Lung (tissue), 12 donors: ENCODE results near the gene OR1N2. TPM values are rescaled to one million over a fixed set of nuclear protein-coding genes. Genes with fewer than 3 reads are reported as not detected.
"Not testable (repeated sequence)": the region's sequence is repeated elsewhere in the genome, so short reads cannot be mapped to it uniquely, and the experiment has no call there.

Experiments
- ATAC-seq: fragments of 200-7000 bp; cut with Tn5 transposase; one replicate; pipeline ENCODE4 v1.9.1; 2020; ENCODE audit warnings: moderate number of reproducible peaks; ENCODE audit not compliant: insufficient read depth, low FRiP score
- DNase-seq, 3 donors: peaks; one replicate each; pipeline ENCODE4 v3.0.0-alpha.2; 2013 to 2017
- H3K27ac ChIP-seq, 2 donors: one replicate each; pipeline ENCODE4 v1.5.1; 2013; ENCODE audit warnings: mild to moderate bottlenecking in 2 of 2, moderate library complexity in 2 of 2, control low read depth in 1 of 2, inconsistent platforms in 1 of 2, low read depth in 1 of 2, low read length in 1 of 2
- H3K27me3 ChIP-seq, 3 donors: one replicate each; pipeline ENCODE4 v1.5.1; 2013; ENCODE audit warnings: low read length in 2 of 3; ENCODE audit not compliant: control insufficient read depth in 3 of 3, insufficient read depth in 3 of 3
- H3K36me3 ChIP-seq, 4 donors: one replicate each; pipeline ENCODE4 v1.5.1; 2013; ENCODE audit warnings: low read length in 4 of 4, mild to moderate bottlenecking in 1 of 4, moderate library complexity in 1 of 4; ENCODE audit not compliant: control insufficient read depth in 4 of 4, insufficient read depth in 4 of 4
- H3K4me1 ChIP-seq, 5 donors: one replicate each; pipeline ENCODE4 v1.5.1; 2013; ENCODE audit warnings: low read length in 5 of 5, mild to moderate bottlenecking in 2 of 5, moderate library complexity in 1 of 5; ENCODE audit not compliant: control insufficient read depth in 5 of 5, insufficient read depth in 5 of 5
- H3K4me3 ChIP-seq: one replicate; pipeline ENCODE4 v1.5.1; 2013; ENCODE audit warnings: mild to moderate bottlenecking, control low read depth, moderate library complexity
- H3K9ac ChIP-seq, 2 donors: one replicate each; pipeline ENCODE4 v1.5.1; 2013; ENCODE audit warnings: low read length in 2 of 2, control low read depth in 1 of 2; ENCODE audit not compliant: insufficient read depth in 1 of 2
- H3K9me3 ChIP-seq, 4 donors: one replicate each; pipeline ENCODE4 v1.5.1; 2013; ENCODE audit warnings: low read length in 3 of 4, mild to moderate bottlenecking in 1 of 4, moderate library complexity in 1 of 4; ENCODE audit not compliant: control insufficient read depth in 4 of 4, insufficient read depth in 3 of 4
- CTCF ChIP-seq: IDR thresholded peaks from 2 replicates; pipeline ENCODE4 v1.5.1; 2012; ENCODE audit warnings: mild to moderate bottlenecking; ENCODE audit errors: control extremely low read depth, extremely low read depth
- WGBS, 2 donors: extraction: QIAGEN DNeasy Blood & Tissue Kit; methylation state at CpG; one replicate each; pipeline ENCODE4 v1.1.7; 2013; 5-methylcytosine and 5-hydroxymethylcytosine counted together
- polyA plus RNA-seq, 2 donors: library from polyadenylated mRNA; stranded (reverse); fragments of 200-250 nt; gene quantifications; one replicate each; pipeline ENCODE4 v1.2.1, GENCODE V29; 2013
- total RNA-seq, 2 donors: library from RNA; depleted of rRNA in 1 of 2; stranded (reverse); fragments of >200 nt in 1 of 2; gene quantifications; one replicate each; pipeline ENCODE4 v1.2.1, GENCODE V29; 2014 to 2021
- donor health status: control.
- donor health status: control.
- donor health status: Bipolar disorder and iron deficiency.
- donor health status: healthy.
- donor health status: DM: yes; HTN: yes; CAD: no.

The OR1N2 gene
- total and polyA plus RNA-seq, 4 donors = not detected

- DNase-seq (no peak), ATAC-seq (no peak)
- no peak for TF ChIP-seq CTCF
- 71 to 83% methylated on average over 4 of the region's 4 CpGs for WGBS, 2 donors
- Histone ChIP-seq H3K4me1 (no peaks in the 10 kb centered on the region), H3K9me3 (no peaks in the 10 kb centered on the region), H3K36me3 (no peaks in the 10 kb centered on the region), H3K27ac (no peak within 1 kb of the TSS), H3K4me3 (no peak within 1 kb of the TSS), H3K27me3 (peaks cover 0 to 2% (median 0%) of the 10 kb centered on the region in 3 donors), H3K9ac (no peak within 1 kb of the TSS)
Observed at GRCh38 chr9:122518841-122519240, 34.1 kb upstream of the OR1N2 start, which contains the start of gene OR1J4. TSS of gene OR1J4 (plus strand) at chr9:122519141. CDS start at chr9:122519141, 0 bp downstream.

GRCh38 chr9:122519376-122519775 is 33.5 kb upstream of the OR1N2 start:
- no peak overlapping the region for H3K9ac ChIP-seq
- no peak for TF ChIP-seq CTCF
- peaks cover 0 to 2% (median 0%) of the 10 kb centered on the region in 3 donors for H3K27me3 ChIP-seq
- H3K4me3 ChIP-seq = no peak overlapping the region
- DNase-seq = no peak
- no peaks in the 10 kb centered on the region for H3K4me1 ChIP-seq
- H3K9me3 ChIP-seq = no peaks in the 10 kb centered on the region
- no peak for ATAC-seq
- H3K36me3 ChIP-seq = no peaks in the 10 kb centered on the region
- H3K27ac ChIP-seq = no peak overlapping the region
- WGBS, 2 donors = 88 to 99% methylated on average over 3 of the region's 3 CpGs

- no peaks in the 10 kb centered on the region for H3K36me3 ChIP-seq
- H3K4me3 ChIP-seq = no peak overlapping the region
- WGBS, 2 donors = 83 to 90% methylated on average over 10 of the region's 10 CpGs
- H3K27ac ChIP-seq = no peak overlapping the region
- ATAC-seq (no peak), DNase-seq (no peak)
- no peaks in the 10 kb centered on the region for H3K27me3 ChIP-seq
- no peak overlapping the region for H3K9ac ChIP-seq
- H3K4me1 ChIP-seq = no peaks in the 10 kb centered on the region
- TF ChIP-seq CTCF = no peak
- peaks cover 0 to 3% (median 0%) of the 10 kb centered on the region in 4 donors for H3K9me3 ChIP-seq
Observed at GRCh38 chr9:122526602-122527001, 26.3 kb upstream of the OR1N2 start.

- no peak for ATAC-seq
- 93 to 96% methylated on average over 3 of the region's 3 CpGs for WGBS, 2 donors
- H3K27ac ChIP-seq = no peak within 1 kb of the TSS
- H3K36me3 ChIP-seq = no peaks in the 10 kb centered on the region
- no peaks in the 10 kb centered on the region for H3K27me3 ChIP-seq
- H3K4me3 ChIP-seq = no peak within 1 kb of the TSS
- H3K9me3 ChIP-seq = peaks cover 0 to 3% (median 0%) of the 10 kb centered on the region in 4 donors
- DNase-seq = no peak
- TF ChIP-seq CTCF = no peak
- no peaks in the 10 kb centered on the region for H3K4me1 ChIP-seq
- H3K9ac ChIP-seq = no peak within 1 kb of the TSS
Observed at GRCh38 chr9:122527193-122527592, 25.7 kb upstream of the OR1N2 start, which contains the start of gene OR1N1. TSS of gene OR1N1 (minus strand) at chr9:122527293. CDS start at chr9:122527293, 0 bp downstream.

GRCh38 chr9:122531157-122531556 is 21.8 kb upstream of the OR1N2 start:
- not testable (repeated sequence) for H3K27ac ChIP-seq, DNase-seq, H3K27me3 ChIP-seq, H3K9me3 ChIP-seq, H3K4me1 ChIP-seq, H3K4me3 ChIP-seq, H3K9ac ChIP-seq, ATAC-seq, H3K36me3 ChIP-seq
- WGBS, 2 donors = 66 to 73% methylated on average over 4 of the region's 4 CpGs
